Lower leg skin (tissue), 4 donors: ENCODE data around the gene TSTD2. TPM values are rescaled to one million over a fixed set of nuclear protein-coding genes. Genes with fewer than 3 reads are reported as not detected.

Experiments used
- DNase-seq, 2 donors: peaks; one replicate each; pipeline ENCODE4 v3.0.0-alpha.2; 2019; ENCODE audit warnings: low spot score in 2 of 2
- H3K4me3 ChIP-seq: fragments of 200-600 bp; sonication (generic); 2 replicates; pipeline ENCODE4 v1.5.1; 2017; ENCODE audit warnings: mild to moderate bottlenecking, low read depth; ENCODE audit not compliant: poor library complexity, severe bottlenecking
- POLR2A ChIP-seq, 2 donors: fragments of 450-650 bp; IDR thresholded peaks; one replicate each; pipeline ENCODE4 v1.6.1; 2016 to 2017; ENCODE audit warnings: antibody characterized with exemption in 2 of 2, mild to moderate bottlenecking in 1 of 2, moderate library complexity in 1 of 2
- WGBS, 2 donors: methylation state at CpG; one replicate each; pipeline ENCODE4 v1.1.5; 2018; 5-methylcytosine and 5-hydroxymethylcytosine counted together
- intact Hi-C: fragments of 100-400 bp; cut with DNase I; formaldehyde crosslinking; loops from one replicate; pipeline ENCODE4 v1.15.0; 2023; ENCODE audit warnings: low total_unique reads
- total RNA-seq, 4 donors: library from RNA; depleted of rRNA; stranded (reverse); fragments of >200 nt; gene quantifications; one replicate each; pipeline ENCODE4 v1.1.0, GENCODE V29; 2016
- TF ChIP-seq, protein P1 (sequence below), 3 donors: fragments of 450-650 bp; IDR thresholded peaks; one replicate each; pipeline ENCODE4 v1.5.1; 2016; ENCODE audit warnings: antibody characterized with exemption in 3 of 3, mild to moderate bottlenecking in 3 of 3, moderate library complexity in 2 of 3

Gene TSTD2
- total RNA-seq, 4 donors from 2014 or later, result 10.1 to 15.4 (median 13.2) TPM

DNA sequence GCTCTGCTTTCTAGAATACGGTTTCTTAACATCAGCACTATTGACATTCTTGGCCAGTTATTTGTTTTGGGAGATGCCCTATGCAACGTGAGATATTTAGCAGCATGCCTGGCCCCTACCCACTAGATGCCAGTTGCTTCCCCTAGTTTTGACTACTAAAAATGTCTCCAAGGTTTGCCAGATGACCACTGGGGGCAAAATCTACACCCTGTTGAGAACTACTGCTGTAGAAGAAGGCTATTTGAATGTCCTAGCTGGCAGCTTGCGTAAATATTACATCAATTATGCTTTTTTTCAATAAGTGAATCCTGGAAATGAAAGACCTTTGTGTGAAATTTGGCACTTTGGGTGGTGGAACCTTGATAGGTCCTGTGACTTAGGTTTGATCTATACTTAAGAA, 5.5 kb upstream of the TSTD2 start:
- no peak overlapping the region for H3K4me3 ChIP-seq
- TF ChIP-seq POLR2A (IDR thresholded peaks at IDR 0.05), result no peak
- TF ChIP-seq, protein P1, sequence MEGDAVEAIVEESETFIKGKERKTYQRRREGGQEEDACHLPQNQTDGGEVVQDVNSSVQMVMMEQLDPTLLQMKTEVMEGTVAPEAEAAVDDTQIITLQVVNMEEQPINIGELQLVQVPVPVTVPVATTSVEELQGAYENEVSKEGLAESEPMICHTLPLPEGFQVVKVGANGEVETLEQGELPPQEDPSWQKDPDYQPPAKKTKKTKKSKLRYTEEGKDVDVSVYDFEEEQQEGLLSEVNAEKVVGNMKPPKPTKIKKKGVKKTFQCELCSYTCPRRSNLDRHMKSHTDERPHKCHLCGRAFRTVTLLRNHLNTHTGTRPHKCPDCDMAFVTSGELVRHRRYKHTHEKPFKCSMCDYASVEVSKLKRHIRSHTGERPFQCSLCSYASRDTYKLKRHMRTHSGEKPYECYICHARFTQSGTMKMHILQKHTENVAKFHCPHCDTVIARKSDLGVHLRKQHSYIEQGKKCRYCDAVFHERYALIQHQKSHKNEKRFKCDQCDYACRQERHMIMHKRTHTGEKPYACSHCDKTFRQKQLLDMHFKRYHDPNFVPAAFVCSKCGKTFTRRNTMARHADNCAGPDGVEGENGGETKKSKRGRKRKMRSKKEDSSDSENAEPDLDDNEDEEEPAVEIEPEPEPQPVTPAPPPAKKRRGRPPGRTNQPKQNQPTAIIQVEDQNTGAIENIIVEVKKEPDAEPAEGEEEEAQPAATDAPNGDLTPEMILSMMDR (IDR thresholded peaks at IDR 0.05), result no peak
- intact Hi-C loops, result no loop called here
- DNase-seq, result no peak
- 72 to 75% methylated on average over 3 of the region's 3 CpGs for WGBS, 2 donors

DNA sequence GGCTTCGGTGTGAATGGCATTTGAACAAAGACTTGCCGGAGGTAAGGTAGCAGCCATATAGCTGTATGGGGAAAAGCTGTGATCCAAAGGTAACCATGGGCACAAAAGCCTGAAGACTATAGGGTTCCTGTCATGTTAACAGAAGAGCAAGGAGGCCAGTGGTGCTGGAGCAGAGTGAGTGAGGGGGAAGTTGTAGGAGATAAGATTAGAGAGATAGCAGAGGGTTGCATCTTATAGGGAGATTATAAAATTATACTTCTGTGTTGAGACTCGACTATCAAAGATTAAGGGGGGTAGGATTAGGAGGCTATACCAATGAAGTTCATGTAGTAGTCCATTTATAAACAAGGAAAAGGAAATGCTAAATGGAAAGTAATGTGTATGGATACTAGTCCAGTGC, 3.7 kb upstream of the TSTD2 start:
- intact Hi-C loops, result no loop called here
- H3K4me3 ChIP-seq, result no peak overlapping the region
- no peak for DNase-seq
- no peak for TF ChIP-seq POLR2A (IDR thresholded peaks at IDR 0.05)
- TF ChIP-seq, protein P1 (IDR thresholded peaks at IDR 0.05), result no peak
- 78 to 80% methylated on average over 3 of the region's 3 CpGs for WGBS, 2 donors

DNA sequence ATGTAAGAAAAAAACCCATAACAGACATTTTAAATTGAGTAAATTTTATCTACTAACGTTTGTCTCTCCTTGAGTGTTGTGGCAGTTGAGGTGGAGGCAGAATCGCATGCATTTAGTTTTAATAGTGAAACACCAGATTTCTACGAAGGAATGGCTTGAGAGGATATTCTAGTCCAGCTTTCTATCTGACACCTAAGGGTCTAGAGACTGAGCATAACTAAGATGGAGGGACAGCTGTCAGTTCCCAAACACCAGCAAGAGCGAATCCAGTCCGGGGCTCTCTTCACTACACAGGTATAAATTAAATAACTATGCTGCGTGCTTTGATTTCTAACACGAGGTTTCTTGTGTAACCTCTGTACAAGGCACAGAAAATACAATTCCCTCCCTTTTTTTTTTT, 1.9 kb upstream of the TSTD2 start:
- no peak overlapping the region for H3K4me3 ChIP-seq
- intact Hi-C loops, result no loop called here
- no peak for TF ChIP-seq POLR2A (IDR thresholded peaks at IDR 0.05)
- TF ChIP-seq, protein P1 (IDR thresholded peaks at IDR 0.05), result no peak
- DNase-seq, result no peak
- 70 to 75% methylated on average over 7 of the region's 7 CpGs for WGBS, 2 donors

DNA sequence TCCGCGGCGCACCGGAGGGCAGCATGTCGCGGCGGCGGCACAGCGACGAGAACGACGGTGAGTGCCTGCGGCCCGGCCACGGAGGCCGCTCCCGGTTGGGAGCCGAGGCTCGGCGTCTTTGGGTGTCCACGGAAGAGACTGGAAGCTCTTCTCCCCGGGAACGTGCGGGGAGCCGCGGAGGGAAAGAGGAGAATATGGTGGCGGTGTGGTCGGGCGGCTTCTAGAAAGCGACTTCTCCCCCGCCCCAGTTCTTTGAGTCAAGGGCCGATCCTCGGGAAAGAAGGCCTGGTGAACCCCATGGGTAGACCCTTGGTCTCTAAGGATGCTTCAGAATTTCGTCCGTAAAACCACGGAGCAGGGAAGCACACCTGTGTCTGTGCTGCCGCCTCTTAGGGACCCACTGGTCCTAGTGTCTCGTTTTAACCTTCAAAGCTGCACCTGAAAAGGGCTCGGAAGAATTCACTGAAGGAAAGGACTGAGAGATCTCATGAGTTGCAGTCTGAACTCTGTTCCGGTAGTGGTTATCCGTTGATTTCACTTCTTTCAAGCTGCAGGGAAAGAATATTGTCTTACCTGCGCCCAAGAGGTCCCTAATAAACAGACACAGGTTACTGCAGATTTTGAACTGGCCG, 807 bp upstream of the TSTD2 start:
- intact Hi-C loops, result no loop called here
- H3K4me3 ChIP-seq, result peak overlapping the region; percentile 93
- WGBS, 2 donors, result 0 to 1% methylated on average over 31 to 43 of the region's 43 CpGs
- TF ChIP-seq, protein P1 (IDR thresholded peaks at IDR 0.05), result no peak
- no peak for TF ChIP-seq POLR2A (IDR thresholded peaks at IDR 0.05)
- no peak for DNase-seq

DNA sequence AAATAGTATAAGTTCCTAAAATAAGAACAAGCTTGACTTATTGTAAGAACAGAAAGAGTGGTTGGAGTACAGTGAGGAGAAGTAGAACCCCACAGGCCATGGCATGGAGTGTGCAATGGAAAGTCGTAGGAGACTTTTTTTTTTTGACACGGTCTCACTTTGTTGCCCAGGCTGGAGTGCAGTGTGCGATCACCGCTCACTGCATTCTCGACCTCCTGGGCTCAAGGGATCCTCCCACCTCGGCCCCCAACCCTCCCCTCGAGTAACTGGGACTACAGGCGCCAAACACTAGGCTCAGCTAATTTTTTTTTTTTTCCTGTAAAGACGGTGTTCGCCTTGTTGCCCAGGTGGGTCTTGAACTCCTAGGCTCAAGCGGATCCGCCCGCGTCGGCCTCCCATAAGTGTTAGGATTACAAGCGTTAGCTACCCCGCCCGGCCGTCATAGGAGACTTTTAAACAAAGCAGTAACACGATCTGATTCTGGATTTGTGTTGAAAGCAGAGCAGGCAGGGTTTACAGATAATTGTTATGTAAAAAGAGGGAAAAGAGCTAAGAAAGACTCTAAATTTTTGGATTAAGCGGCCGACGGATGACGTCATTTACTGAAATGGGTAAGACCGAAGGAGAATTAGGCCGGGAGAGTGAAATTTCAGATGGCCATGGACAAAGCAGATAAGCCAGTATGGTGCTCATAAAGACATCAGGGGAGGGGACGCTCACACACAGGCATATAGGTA, 752 bp downstream of the TSTD2 start:
- TF ChIP-seq, protein P1 (IDR thresholded peaks at IDR 0.05), result no peak
- TF ChIP-seq POLR2A (IDR thresholded peaks at IDR 0.05), result no peak
- H3K4me3 ChIP-seq, result peak overlapping the region; percentile 93
- 2% methylated on average over 27 of the region's 27 CpGs for WGBS, 2 donors
- DNase-seq, result peak in 1 of 2 donors; percentile 91
- intact Hi-C loops, result no loop called here
